Measurements from ENCODE around the gene CDK11B.
"Not testable (repeated sequence)": the region's sequence is repeated elsewhere in the genome, so short reads cannot be mapped to it uniquely, and the experiment has no call there.

CDK11B gene

GRCh38 chr1:1597275-1597930 is 61.4 kb downstream of the CDK11B start:
- peak; percentile 51 for DNase-seq

GRCh38 chr1:1596493-1597274 is 62.1 kb downstream of the CDK11B start:
- DNase-seq: no peak

- not testable (repeated sequence) for DNase-seq
Measured at GRCh38 chr1:1595341-1595740, 63.5 kb downstream of the CDK11B start.

GRCh38 chr1:1594602-1595260 is 64.1 kb downstream of the CDK11B start:
- no peak for DNase-seq

- DNase-seq: no peak
Measured at GRCh38 chr1:1593834-1594601, 64.8 kb downstream of the CDK11B start.

GRCh38 chr1:1591452-1591851 is 67.4 kb downstream of the CDK11B start:
- DNase-seq: no peak

All from activated CD4-positive, alpha-beta T cell treated with anti-CD3 and anti-CD28 coated beads for 48 hours (primary cell).